Mucosa of rectum (tissue), 2 donors: ENCODE results near the gene ICE2.
A peak's percentile ranks its signal among the peaks of the same experiment; 100 is the strongest.

Experiments
- H3K27ac ChIP-seq, 2 donors: one replicate each; pipeline ENCODE4 v1.7.0; 2013; ENCODE audit warnings: inconsistent platforms in 2 of 2, low read depth in 2 of 2, low read length in 2 of 2
- H3K27me3 ChIP-seq, 2 donors: one replicate each; pipeline ENCODE4 v1.7.0; 2013; ENCODE audit warnings: low read length in 2 of 2; ENCODE audit not compliant: control insufficient read depth in 2 of 2, insufficient read depth in 2 of 2
- H3K36me3 ChIP-seq, 2 donors: one replicate each; pipeline ENCODE4 v1.7.0; 2013; ENCODE audit warnings: low read length in 2 of 2; ENCODE audit not compliant: control insufficient read depth in 2 of 2, insufficient read depth in 2 of 2
- H3K4me1 ChIP-seq, 2 donors: one replicate each; pipeline ENCODE4 v1.7.0; 2013; ENCODE audit warnings: low read length in 2 of 2, mild to moderate bottlenecking in 1 of 2; ENCODE audit not compliant: control insufficient read depth in 2 of 2, insufficient read depth in 2 of 2
- H3K4me3 ChIP-seq, 2 donors: one replicate each; pipeline ENCODE4 v1.7.0; 2013; ENCODE audit warnings: low read length in 2 of 2
- H3K9ac ChIP-seq, 2 donors: one replicate each; pipeline ENCODE4 v1.7.0; 2013; ENCODE audit warnings: low read length in 2 of 2, low read depth in 1 of 2, mild to moderate bottlenecking in 1 of 2
- H3K9me3 ChIP-seq, 2 donors: one replicate each; pipeline ENCODE4 v1.7.0; 2013; ENCODE audit warnings: low read length in 2 of 2; ENCODE audit not compliant: control insufficient read depth in 2 of 2
- donor health status: healthy.
- donor health status: Normal muscosa, but diverticular disease.

The ICE2 gene

GRCh38 chr15:60373327-60373726 is 105.6 kb downstream of the ICE2 start:
- Histone ChIP-seq H3K4me3 (no peak overlapping the region), H3K9me3 (no peaks in the 10 kb centered on the region), H3K36me3 (peaks cover 55 to 59% of the 10 kb centered on the region in 2 donors), H3K4me1 (peaks cover 5 to 22% of the 10 kb centered on the region in 2 donors), H3K9ac (no peak overlapping the region), H3K27me3 (no peaks in the 10 kb centered on the region), H3K27ac (no peak overlapping the region)

DNA sequence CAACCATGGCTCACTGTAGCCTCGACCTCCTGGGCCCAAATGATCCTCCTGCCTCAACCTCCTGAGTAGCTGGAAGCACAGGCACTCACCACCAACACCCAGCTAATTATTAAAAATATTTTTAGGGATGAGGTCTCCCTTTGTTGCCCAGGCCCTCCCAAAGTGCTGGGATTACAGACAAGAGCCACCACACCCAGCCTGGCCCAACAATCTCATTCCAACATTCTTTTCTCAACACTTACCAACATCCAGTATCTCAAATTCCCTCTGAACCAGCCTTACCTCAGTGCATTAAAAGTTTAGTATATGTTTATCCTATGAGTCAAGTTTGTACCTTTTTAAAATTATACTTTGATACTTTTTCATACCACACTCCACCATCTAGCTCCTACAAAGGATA is 106.2 kb downstream of the ICE2 start:
- Histone ChIP-seq H3K27me3 (no peaks in the 10 kb centered on the region), H3K9ac (no peak overlapping the region), H3K4me1 (peaks cover 5 to 22% of the 10 kb centered on the region in 2 donors), H3K27ac (no peak overlapping the region), H3K4me3 (no peak overlapping the region), H3K9me3 (no peaks in the 10 kb centered on the region), H3K36me3 (peaks cover 52 to 55% of the 10 kb centered on the region in 2 donors)

- H3K4me3 ChIP-seq = no peak overlapping the region
- peaks cover 5 to 22% of the 10 kb centered on the region in 2 donors for H3K4me1 ChIP-seq
- H3K9ac ChIP-seq = no peak overlapping the region
- H3K27me3 ChIP-seq = no peaks in the 10 kb centered on the region
- H3K36me3 ChIP-seq = peaks cover 50 to 51% of the 10 kb centered on the region in 2 donors
- no peaks in the 10 kb centered on the region for H3K9me3 ChIP-seq
- H3K27ac ChIP-seq = peak overlapping the region; percentile 13 to 76
These were observed 106.7 kb downstream of the ICE2 start for GRCh38 chr15:60372227-60372626.

DNA sequence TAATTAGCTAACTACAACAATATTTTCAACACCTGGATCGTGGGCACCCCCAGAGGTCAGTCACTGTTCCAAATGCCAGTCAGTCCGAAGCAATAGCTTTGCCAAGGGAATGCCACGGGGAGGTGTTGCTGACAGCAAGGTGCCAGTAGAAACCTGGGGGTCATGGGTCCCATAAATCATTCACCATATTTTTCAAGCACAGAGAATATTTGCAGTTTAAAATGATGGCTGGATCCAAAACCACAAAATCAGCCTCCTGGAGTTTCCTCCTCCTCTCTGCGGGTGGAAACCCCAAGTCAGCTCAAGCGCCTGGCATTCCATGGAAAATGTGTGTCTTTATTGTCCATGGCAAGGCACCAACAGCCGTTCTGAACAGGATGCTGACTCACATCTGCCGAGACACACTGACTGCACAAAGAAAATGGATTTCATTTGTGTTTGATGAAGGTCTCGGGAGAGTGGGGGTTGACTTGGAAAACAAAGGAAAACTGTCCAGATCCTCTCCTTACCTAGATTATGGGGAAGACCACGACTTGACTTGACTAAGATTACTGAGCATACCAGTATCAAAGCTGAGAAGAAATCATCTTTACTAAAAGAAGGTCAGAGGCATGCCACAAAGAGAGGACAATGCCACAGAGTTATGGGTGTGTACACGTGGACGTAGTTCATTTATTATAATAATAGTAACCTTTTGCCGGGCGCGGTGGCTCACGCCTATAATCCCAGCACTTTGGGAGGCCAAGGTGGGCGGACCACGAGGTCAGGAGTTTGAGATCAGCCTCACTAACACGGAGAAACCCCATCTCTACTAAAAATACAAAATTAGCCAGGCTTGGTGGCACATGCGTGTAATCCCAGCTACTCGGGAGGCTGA is 107.5 kb downstream of the ICE2 start:
- H3K4me1 ChIP-seq = peaks cover 5 to 22% of the 10 kb centered on the region in 2 donors
- peak overlapping the region in 1 of 2 donors; percentile 4 for H3K4me3 ChIP-seq
- peak overlapping the region in 1 of 2 donors; percentile 53 for H3K9ac ChIP-seq
- peak overlapping the region; percentile 4 to 76 for H3K27ac ChIP-seq
- no peaks in the 10 kb centered on the region for H3K27me3 ChIP-seq
- peaks cover 42 to 43% of the 10 kb centered on the region in 2 donors for H3K36me3 ChIP-seq
- H3K9me3 ChIP-seq = no peaks in the 10 kb centered on the region

GRCh38 chr15:60370869-60371136 is 108.1 kb downstream of the ICE2 start:
- H3K27ac ChIP-seq = peak overlapping the region; percentile 4 to 76
- peaks cover 5 to 22% of the 10 kb centered on the region in 2 donors for H3K4me1 ChIP-seq
- H3K9ac ChIP-seq = peak overlapping the region in 1 of 2 donors; percentile 53
- no peaks in the 10 kb centered on the region for H3K27me3 ChIP-seq
- no peaks in the 10 kb centered on the region for H3K9me3 ChIP-seq
- no peak overlapping the region for H3K4me3 ChIP-seq
- peaks cover 39 to 40% of the 10 kb centered on the region in 2 donors for H3K36me3 ChIP-seq

GRCh38 chr15:60370105-60370868 is 108.7 kb downstream of the ICE2 start:
- no peak overlapping the region for H3K4me3 ChIP-seq
- H3K27ac ChIP-seq = peak overlapping the region; percentile 4 to 76
- H3K4me1 ChIP-seq = peaks cover 5 to 22% of the 10 kb centered on the region in 2 donors
- peaks cover 34 to 40% of the 10 kb centered on the region in 2 donors for H3K36me3 ChIP-seq
- no peaks in the 10 kb centered on the region for H3K27me3 ChIP-seq
- peak overlapping the region in 1 of 2 donors; percentile 53 for H3K9ac ChIP-seq
- no peaks in the 10 kb centered on the region for H3K9me3 ChIP-seq

GRCh38 chr15:60369696-60370095 is 109.2 kb downstream of the ICE2 start:
- Histone ChIP-seq H3K27me3 (no peaks in the 10 kb centered on the region), H3K4me1 (peaks cover 5 to 22% of the 10 kb centered on the region in 2 donors), H3K9me3 (no peaks in the 10 kb centered on the region), H3K4me3 (no peak overlapping the region), H3K9ac (no peak overlapping the region), H3K27ac (no peak overlapping the region), H3K36me3 (peaks cover 30 to 34% of the 10 kb centered on the region in 2 donors)
